Caco-2 (cell line): Measurements from ENCODE around the gene CDH12. TPM values are rescaled to one million over a fixed set of nuclear protein-coding genes. Genes with fewer than 3 reads are reported as not detected.
"Not testable (repeated sequence)": the region's sequence is repeated elsewhere in the genome, so short reads cannot be mapped to it uniquely, and the experiment has no call there.

Experiments
- BruUV-seq: library from RNA; stranded (reverse); fragments of 400-500 nt; replicated peaks from 2 replicates; lab custom pipeline; 2021; lab: Mats Ljungman, UMichigan
- CTCF ChIA-PET: fragments of 300-600 bp; sonication (Branson Sonifier 250); formaldehyde crosslinking; loops from one replicate; lab custom pipeline; 2022; ENCODE audit warnings: antibody characterized with exemption; lab: Charles Lee
- POLR2A ChIA-PET: fragments of 300-600 bp; sonication (Branson Sonifier 250); formaldehyde crosslinking; loops from one replicate; lab custom pipeline; 2022; ENCODE audit warnings: antibody characterized with exemption; lab: Charles Lee
- DNase-seq, 2 experiments: peaks; one replicate each; pipeline versions ENCODE4 v3.0.0 to v3.0.0-alpha.2; 2020 to 2022
- H3K27me3 ChIP-seq: replicated peaks from 2 replicates; pipeline ENCODE4 v1.6.0; 2011; ENCODE audit warnings: low read length; ENCODE audit not compliant: control insufficient read depth, insufficient read depth
- H3K36me3 ChIP-seq: 2 replicates; pipeline ENCODE4 v1.5.1; 2011; ENCODE audit warnings: low read length; ENCODE audit not compliant: control insufficient read depth, insufficient read depth
- H3K4me1 ChIP-seq: fragments of 250-450 bp; sonication (Bioruptor Pico); 2 replicates; pipeline ENCODE4 v1.5.1; 2020; ENCODE audit warnings: mild to moderate bottlenecking
- H3K4me3 ChIP-seq: 2 replicates; pipeline ENCODE4 v1.5.1; 2011; ENCODE audit warnings: low read depth, mild to moderate bottlenecking, control low read depth, low read length
- H3K9me3 ChIP-seq: fragments of 250-450 bp; sonication (Bioruptor Pico); 2 replicates; pipeline ENCODE4 v1.5.1; 2020; ENCODE audit warnings: mild to moderate bottlenecking, moderate library complexity
- H3K27ac Mint-ChIP-seq: one replicate; pipeline ENCODE4 v1.8.0; 2022; ENCODE audit warnings: mixed read lengths; ENCODE audit not compliant: unreplicated experiment
- H3K27me3 Mint-ChIP-seq: one replicate; pipeline ENCODE4 v1.8.0; 2022; ENCODE audit warnings: mixed read lengths; ENCODE audit not compliant: insufficient read depth, unreplicated experiment
- H3K36me3 Mint-ChIP-seq: one replicate; pipeline ENCODE4 v1.8.0; 2022; ENCODE audit warnings: mild to moderate bottlenecking, mixed read lengths; ENCODE audit not compliant: insufficient read depth, unreplicated experiment
- H3K4me1 Mint-ChIP-seq: one replicate; pipeline ENCODE4 v1.8.0; 2022; ENCODE audit warnings: low read depth, mixed read lengths; ENCODE audit not compliant: unreplicated experiment
- H3K4me3 Mint-ChIP-seq: one replicate; pipeline ENCODE4 v1.8.0; 2022; ENCODE audit warnings: mild to moderate bottlenecking, moderate library complexity, mixed read lengths; ENCODE audit not compliant: unreplicated experiment
- H3K9me3 Mint-ChIP-seq: one replicate; pipeline ENCODE4 v1.8.0; 2022; ENCODE audit warnings: mixed read lengths; ENCODE audit not compliant: unreplicated experiment
- CTCF ChIP-seq, 2 experiments: fragments of 200-600 bp in 1 of 2; IDR thresholded peaks; 1 replicate in 1 of 2; 2 replicates in 1 of 2; pipeline versions ENCODE4 v1.5.1 to v1.8.0; 2011 to 2022; ENCODE audit warnings: antibody characterized with exemption in 1 of 2, control low read depth in 1 of 2, inconsistent platforms in 1 of 2, low read depth in 1 of 2, low read length in 1 of 2, mild to moderate bottlenecking in 1 of 2, moderate library complexity in 1 of 2; ENCODE audit not compliant: insufficient read depth in 1 of 2, severe bottlenecking in 1 of 2, unreplicated experiment in 1 of 2
- intact Hi-C: fragments of 100-400 bp; cut with micrococcal nuclease; formaldehyde crosslinking; loops from one replicate; pipeline ENCODE4 v1.10.0; 2022; ENCODE audit not compliant: unreplicated experiment
- total RNA-seq: library from RNA; stranded (reverse); gene quantifications from 2 replicates; pipeline ENCODE4 v1.2.3, GENCODE V29; 2022

The CDH12 gene
- total RNA-seq, 1 experiment from 2014 or later, result not detected

GRCh38 chr5:22319798-22320197 lies 533.3 kb downstream of the CDH12 start:
- no TSS peak for BruUV-seq
- Mint-ChIP-seq H3K27me3 (peaks cover 4% of the 10 kb centered on the region), H3K4me3 (no peak overlapping the region), H3K9me3 (no peaks in the 10 kb centered on the region), H3K4me1 (no peaks in the 10 kb centered on the region), H3K27ac (no peak overlapping the region), H3K36me3 (no peaks in the 10 kb centered on the region)
- H3K27me3 ChIP-seq, result no peaks in the 10 kb centered on the region
- no peak overlapping the region for H3K4me3 ChIP-seq
- H3K4me1 ChIP-seq, result no peaks in the 10 kb centered on the region
- H3K9me3 ChIP-seq, result no peaks in the 10 kb centered on the region
- DNase-seq, result no peak
- TF ChIP-seq CTCF (IDR thresholded peaks at IDR 0.05; ENCODE audit: insufficient read depth in 1 of 2, low read depth in 1 of 2, low read length in 1 of 2, severe bottlenecking in 1 of 2, unreplicated experiment in 1 of 2), result no peak
- POLR2A ChIA-PET, result no interaction called here
- intact Hi-C loops, result no loop called here
- H3K36me3 ChIP-seq, result no peaks in the 10 kb centered on the region
- CTCF ChIA-PET, result no interaction called here

GRCh38 chr5:22316294-22316693 lies 536.9 kb downstream of the CDH12 start:
- peaks cover 7% of the 10 kb centered on the region for H3K27me3 Mint-ChIP-seq
- H3K4me1 Mint-ChIP-seq, result no peaks in the 10 kb centered on the region
- H3K4me1 ChIP-seq, result no peaks in the 10 kb centered on the region
- no peak overlapping the region for H3K27ac Mint-ChIP-seq
- H3K9me3 Mint-ChIP-seq, result peaks cover 9% of the 10 kb centered on the region
- H3K9me3 ChIP-seq, result no peaks in the 10 kb centered on the region
- CTCF ChIA-PET, result no interaction called here
- no TSS peak for BruUV-seq
- no peak overlapping the region for H3K4me3 ChIP-seq
- DNase-seq, result no peak
- H3K36me3 Mint-ChIP-seq, result no peaks in the 10 kb centered on the region
- no peak for TF ChIP-seq CTCF (IDR thresholded peaks at IDR 0.05; ENCODE audit: insufficient read depth in 1 of 2, low read depth in 1 of 2, low read length in 1 of 2, severe bottlenecking in 1 of 2, unreplicated experiment in 1 of 2)
- H3K4me3 Mint-ChIP-seq, result no peak overlapping the region
- no peaks in the 10 kb centered on the region for H3K27me3 ChIP-seq
- no peaks in the 10 kb centered on the region for H3K36me3 ChIP-seq
- POLR2A ChIA-PET, result no interaction called here
- intact Hi-C loops, result no loop called here

- H3K36me3 Mint-ChIP-seq, CTCF ChIA-PET, H3K4me1 ChIP-seq, intact Hi-C loops, H3K27ac Mint-ChIP-seq, H3K36me3 ChIP-seq, H3K9me3 ChIP-seq, DNase-seq, BruUV-seq, H3K9me3 Mint-ChIP-seq, H3K27me3 Mint-ChIP-seq, POLR2A ChIA-PET, H3K27me3 ChIP-seq, H3K4me3 Mint-ChIP-seq, H3K4me3 ChIP-seq, H3K4me1 Mint-ChIP-seq: not testable (repeated sequence)
Measured at GRCh38 chr5:22315052-22315451, 538.1 kb downstream of the CDH12 start.

- Mint-ChIP-seq H3K27me3 (peaks cover 7% of the 10 kb centered on the region), H3K9me3 (peaks cover 9% of the 10 kb centered on the region), H3K27ac (no peak overlapping the region), H3K4me1 (no peaks in the 10 kb centered on the region), H3K4me3 (no peak overlapping the region), H3K36me3 (no peaks in the 10 kb centered on the region)
- Histone ChIP-seq H3K27me3 (no peaks in the 10 kb centered on the region), H3K4me1 (no peaks in the 10 kb centered on the region), H3K9me3 (no peaks in the 10 kb centered on the region), H3K36me3 (no peaks in the 10 kb centered on the region), H3K4me3 (no peak overlapping the region)
- no TSS peak for BruUV-seq
- POLR2A ChIA-PET, result no interaction called here
- DNase-seq, result no peak
- CTCF ChIA-PET, result no interaction called here
- intact Hi-C loops, result no loop called here
- no peak for TF ChIP-seq CTCF (IDR thresholded peaks at IDR 0.05; ENCODE audit: insufficient read depth in 1 of 2, low read depth in 1 of 2, low read length in 1 of 2, severe bottlenecking in 1 of 2, unreplicated experiment in 1 of 2)
Measured at GRCh38 chr5:22314548-22314947, 538.6 kb downstream of the CDH12 start.
